Duodenal mucosa (tissue), 2 donors: Measurements from ENCODE around the gene AGFG2.
"Not testable (repeated sequence)": the region's sequence is repeated elsewhere in the genome, so short reads cannot be mapped to it uniquely, and the experiment has no call there.

ENCODE experiments used
- H3K27ac ChIP-seq: one replicate; pipeline ENCODE4 v1.7.0; 2013; ENCODE audit warnings: low read depth, low read length
- H3K27me3 ChIP-seq, 2 donors: one replicate each; pipeline ENCODE4 v1.7.0; 2013; ENCODE audit warnings: low read length in 2 of 2, control low read depth in 1 of 2; ENCODE audit not compliant: insufficient read depth in 2 of 2, control insufficient read depth in 1 of 2
- H3K36me3 ChIP-seq, 2 donors: one replicate each; pipeline ENCODE4 v1.7.0; 2013; ENCODE audit warnings: low read length in 2 of 2, control low read depth in 1 of 2; ENCODE audit not compliant: insufficient read depth in 2 of 2, control insufficient read depth in 1 of 2
- H3K4me1 ChIP-seq, 2 donors: one replicate each; pipeline ENCODE4 v1.7.0; 2013; ENCODE audit warnings: low read length in 2 of 2, control low read depth in 1 of 2; ENCODE audit not compliant: insufficient read depth in 2 of 2, control insufficient read depth in 1 of 2
- H3K4me3 ChIP-seq, 2 donors: one replicate each; pipeline ENCODE4 v1.7.0; 2013; ENCODE audit warnings: low read length in 2 of 2, low read depth in 1 of 2
- H3K9ac ChIP-seq, 2 donors: one replicate each; pipeline ENCODE4 v1.7.0; 2013; ENCODE audit warnings: low read length in 2 of 2, low read depth in 1 of 2
- H3K9me3 ChIP-seq, 2 donors: one replicate each; pipeline ENCODE4 v1.7.0; 2013; ENCODE audit warnings: low read length in 2 of 2, control low read depth in 1 of 2; ENCODE audit not compliant: control insufficient read depth in 1 of 2

AGFG2 gene

DNA sequence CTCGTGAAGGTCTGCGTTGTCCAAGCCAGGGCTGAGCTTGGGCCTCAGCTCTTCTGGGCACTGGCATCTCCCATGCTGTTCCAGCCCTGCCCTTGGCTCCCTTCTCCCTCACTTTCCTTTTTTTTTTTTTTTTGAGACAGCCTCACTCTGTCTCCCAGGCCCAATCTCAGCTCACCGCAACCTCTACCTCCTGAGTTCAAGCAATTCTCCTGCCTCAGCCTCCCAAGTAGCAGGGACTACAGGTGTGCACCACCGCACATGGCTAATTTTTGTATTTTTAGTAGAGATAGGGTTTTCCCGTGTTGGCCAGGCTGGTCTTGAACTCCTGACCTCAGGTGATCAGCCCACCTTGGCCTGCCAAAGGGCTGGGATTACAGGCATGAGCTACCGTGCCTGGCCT lies 25.4 kb downstream of the AGFG2 start:
- H3K27ac ChIP-seq, result not testable (repeated sequence)
- peaks cover 13 to 49% of the 10 kb centered on the region in 2 donors for H3K36me3 ChIP-seq
- peaks cover 19 to 21% of the 10 kb centered on the region in 2 donors for H3K4me1 ChIP-seq

DNA sequence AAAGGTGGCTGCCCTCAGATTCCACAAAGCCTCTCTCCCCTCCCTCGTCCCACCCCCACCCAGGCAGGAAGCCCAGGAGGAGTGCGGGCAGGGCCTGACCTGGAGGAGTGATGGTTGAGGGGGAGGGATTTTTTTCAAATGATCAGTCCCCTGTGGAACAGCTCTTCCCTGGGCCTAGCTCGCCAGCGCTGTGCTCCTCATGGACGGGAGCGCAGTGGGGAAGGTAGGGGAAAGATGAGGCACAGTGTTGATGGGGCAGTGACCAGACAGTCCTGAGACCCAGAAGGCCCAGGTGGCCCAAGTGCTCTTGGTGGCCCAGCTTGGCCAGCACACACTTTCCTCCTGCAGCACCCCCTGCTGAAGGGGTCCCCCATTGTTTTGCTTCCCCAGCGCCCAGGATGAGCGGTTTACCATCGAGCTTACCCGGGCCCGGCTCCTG lies 26.1 kb downstream of the AGFG2 start:
- peaks cover 13 to 46% of the 10 kb centered on the region in 2 donors for H3K36me3 ChIP-seq
- H3K27ac ChIP-seq, result no peak overlapping the region
- H3K9ac ChIP-seq, result no peak overlapping the region
- no peaks in the 10 kb centered on the region for H3K27me3 ChIP-seq
- H3K4me1 ChIP-seq, result peaks cover 24% of the 10 kb centered on the region in 2 donors
- no peak overlapping the region for H3K4me3 ChIP-seq
- H3K9me3 ChIP-seq, result no peaks in the 10 kb centered on the region

More for the DNA sequence above, 25.4 kb downstream of the AGFG2 start:
- H3K27me3 ChIP-seq, H3K9ac ChIP-seq, H3K4me3 ChIP-seq, H3K9me3 ChIP-seq: not testable (repeated sequence)

DNA sequence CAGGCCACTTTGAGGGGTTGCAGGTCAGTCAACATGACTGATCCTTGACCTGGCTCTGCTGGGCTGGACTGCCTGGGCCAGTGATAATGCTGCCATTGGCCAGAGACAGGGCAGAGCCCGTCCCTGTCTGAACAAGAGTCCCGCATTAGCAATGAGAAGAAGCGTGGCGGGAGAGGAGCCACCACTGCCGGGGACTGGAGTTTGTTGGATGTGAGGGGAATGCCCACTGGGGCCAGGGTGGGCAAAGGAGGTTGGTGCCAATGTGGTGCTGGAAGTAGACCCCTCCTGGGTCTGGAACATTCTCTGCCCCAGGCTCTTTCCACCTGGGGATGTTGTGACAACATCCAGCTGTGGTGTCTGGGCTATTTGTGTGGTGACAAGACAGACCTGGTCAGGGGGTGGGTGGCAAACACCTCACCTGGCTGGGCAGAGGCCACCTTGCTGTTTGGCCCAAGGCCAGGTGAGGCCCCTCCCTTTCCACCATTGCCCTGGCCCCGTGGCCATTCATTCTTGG lies 27.1 kb downstream of the AGFG2 start:
- Histone ChIP-seq H3K27me3 (no peaks in the 10 kb centered on the region), H3K9ac (no peak overlapping the region), H3K27ac (no peak overlapping the region), H3K4me1 (peaks cover 29 to 33% of the 10 kb centered on the region in 2 donors), H3K36me3 (peaks cover 13 to 42% of the 10 kb centered on the region in 2 donors), H3K4me3 (no peak overlapping the region), H3K9me3 (no peaks in the 10 kb centered on the region)

DNA sequence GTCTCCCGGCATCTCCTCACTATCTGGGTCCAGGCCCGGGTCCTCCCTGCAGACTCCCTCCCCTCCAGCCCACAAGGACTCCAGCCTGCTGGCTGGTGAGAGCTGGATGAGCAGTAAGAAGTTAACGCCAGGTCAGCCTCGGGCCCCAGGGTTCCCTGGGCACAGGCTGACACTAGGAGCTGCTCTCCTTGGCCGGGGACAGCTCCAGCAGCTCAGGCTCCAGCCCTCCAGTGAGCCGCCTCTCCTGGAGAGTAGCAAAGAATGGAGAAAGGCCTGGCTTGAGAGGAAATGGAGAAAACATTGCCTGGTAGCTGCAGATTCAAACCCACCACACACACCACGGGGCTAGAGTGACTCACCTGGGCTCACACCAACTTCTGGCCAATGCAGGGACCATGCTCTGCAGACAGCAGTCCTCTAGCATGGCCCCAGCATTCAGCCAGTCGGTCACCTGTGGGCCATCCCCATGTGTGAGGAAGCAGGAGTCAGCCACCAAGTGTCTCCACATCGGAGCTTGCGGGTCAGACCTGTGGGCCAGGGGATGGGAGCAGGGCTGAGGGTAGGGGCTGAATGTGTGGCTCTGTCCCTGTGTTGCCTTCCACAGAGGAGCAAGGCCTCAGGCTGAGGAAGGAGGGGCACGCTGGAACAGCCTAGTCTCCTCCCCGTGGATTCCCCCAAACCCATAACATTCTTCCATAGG lies 28.2 kb downstream of the AGFG2 start:
- peaks cover 13 to 31% of the 10 kb centered on the region in 2 donors for H3K36me3 ChIP-seq
- H3K9ac ChIP-seq, result no peak overlapping the region
- no peak overlapping the region for H3K4me3 ChIP-seq
- no peak overlapping the region for H3K27ac ChIP-seq
- no peaks in the 10 kb centered on the region for H3K27me3 ChIP-seq
- no peaks in the 10 kb centered on the region for H3K9me3 ChIP-seq
- peaks cover 33 to 37% of the 10 kb centered on the region in 2 donors for H3K4me1 ChIP-seq

DNA sequence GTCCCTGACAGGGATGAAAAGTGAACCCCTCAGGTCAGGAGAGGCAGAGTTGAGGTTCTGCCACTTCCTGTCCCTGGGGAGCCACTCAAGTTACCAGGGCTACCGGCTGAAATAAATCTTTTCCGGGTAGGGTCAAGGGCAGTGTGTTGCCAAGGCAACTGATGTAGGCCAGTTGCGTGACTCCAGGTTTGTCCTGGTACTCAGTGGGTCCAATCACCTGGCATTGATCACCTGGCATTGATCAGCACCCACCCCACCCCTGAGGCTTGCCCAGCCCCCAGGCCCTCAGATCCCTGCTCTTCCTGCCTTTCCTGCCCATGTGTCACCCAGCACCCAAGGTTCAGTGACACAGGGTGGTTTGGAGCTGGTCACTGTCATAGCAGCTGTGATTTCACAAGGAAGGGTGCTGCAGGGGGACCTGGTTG lies 28.8 kb downstream of the AGFG2 start:
- peaks cover 12 to 26% of the 10 kb centered on the region in 2 donors for H3K36me3 ChIP-seq
- H3K9me3 ChIP-seq, result no peaks in the 10 kb centered on the region
- peaks cover 33 to 37% of the 10 kb centered on the region in 2 donors for H3K4me1 ChIP-seq
- no peaks in the 10 kb centered on the region for H3K27me3 ChIP-seq
- H3K27ac ChIP-seq, result no peak overlapping the region
- H3K9ac ChIP-seq, result no peak overlapping the region
- no peak overlapping the region for H3K4me3 ChIP-seq

DNA sequence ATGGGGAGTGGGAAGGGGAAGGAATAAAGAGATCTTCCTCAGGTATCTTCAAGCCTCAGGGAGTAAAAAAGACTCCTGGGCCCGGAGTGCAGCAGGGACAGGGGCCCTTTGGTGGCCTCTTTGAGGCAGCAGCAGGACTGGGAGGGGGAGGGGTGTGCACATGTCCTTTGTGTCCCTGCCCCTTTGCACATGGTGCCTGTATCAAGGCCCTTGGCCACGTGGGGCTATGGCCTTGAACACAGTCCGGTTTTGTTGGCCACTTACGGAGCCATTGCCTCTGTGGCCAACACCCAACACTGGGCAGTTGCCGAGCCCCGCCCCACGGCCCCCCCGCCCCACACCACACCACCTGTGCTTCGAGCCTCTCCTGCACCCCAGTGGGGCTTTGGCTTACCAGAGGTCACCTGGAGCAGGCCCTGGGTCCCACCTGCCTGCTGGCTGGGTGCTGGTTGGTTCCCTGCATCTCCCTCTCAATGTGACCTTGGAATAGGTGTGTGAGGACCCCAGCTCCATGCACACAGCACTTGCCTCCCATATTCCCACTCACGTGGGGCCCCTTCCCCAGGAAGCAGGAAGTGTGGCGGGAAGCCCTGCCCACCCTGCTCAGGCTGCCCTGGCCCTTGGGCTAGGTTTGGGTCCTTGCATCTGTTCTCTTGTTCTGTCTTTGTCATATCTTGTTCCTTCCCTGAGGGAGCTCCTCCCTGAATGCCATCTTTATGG lies 29.3 kb downstream of the AGFG2 start:
- no peak overlapping the region for H3K27ac ChIP-seq
- no peaks in the 10 kb centered on the region for H3K9me3 ChIP-seq
- no peak overlapping the region for H3K9ac ChIP-seq
- peaks cover 33 to 37% of the 10 kb centered on the region in 2 donors for H3K4me1 ChIP-seq
- H3K36me3 ChIP-seq, result peaks cover 7 to 20% of the 10 kb centered on the region in 2 donors
- no peak overlapping the region for H3K4me3 ChIP-seq
- H3K27me3 ChIP-seq, result no peaks in the 10 kb centered on the region

DNA sequence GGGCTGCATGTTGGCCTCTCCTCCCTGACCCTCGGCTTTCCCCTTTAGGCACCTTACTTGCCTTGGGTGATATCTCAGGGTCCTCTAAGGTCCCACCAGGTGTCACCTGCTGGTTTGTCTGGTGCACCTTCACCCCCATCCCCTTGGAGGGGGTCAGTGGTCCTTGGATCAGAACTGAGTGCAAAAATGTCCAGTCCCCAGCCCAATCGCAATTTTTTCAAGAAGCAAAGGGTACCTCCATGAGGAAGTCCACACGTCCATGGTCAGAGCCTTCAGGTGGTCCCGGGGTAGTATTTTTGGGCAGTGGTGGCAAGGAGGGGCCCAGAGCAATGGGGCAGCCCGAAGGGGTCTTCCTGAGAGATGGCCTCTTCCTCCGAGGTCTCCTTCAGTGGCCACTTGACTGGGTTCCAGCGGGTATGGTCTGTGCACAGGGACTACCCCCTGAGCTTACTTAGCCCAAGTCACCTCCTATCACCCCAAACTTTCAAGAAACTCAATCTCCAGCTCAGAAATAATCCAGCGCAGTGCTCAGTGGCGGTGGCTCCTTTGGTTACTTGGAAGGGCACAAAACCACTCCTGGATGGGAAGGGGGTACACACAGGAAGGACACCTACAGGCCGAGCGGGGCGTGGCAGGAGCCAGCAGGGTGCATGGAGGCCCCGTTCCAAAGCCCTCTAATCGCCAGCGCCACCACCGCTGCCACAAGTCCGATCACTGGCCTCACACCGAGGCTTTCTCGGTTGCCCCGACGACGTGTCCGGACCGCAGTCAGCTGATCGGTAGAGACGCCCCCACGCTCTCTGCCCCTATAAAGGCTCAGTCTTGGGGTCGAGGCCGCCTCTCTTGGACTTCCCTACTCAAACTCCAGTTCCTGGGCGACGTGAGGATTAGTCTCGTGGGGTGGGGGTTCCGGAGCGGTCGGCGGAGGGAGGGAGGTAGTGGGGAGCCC lies 30.2 kb downstream of the AGFG2 start:
- H3K27me3 ChIP-seq, result no peaks in the 10 kb centered on the region
- H3K9me3 ChIP-seq, result no peaks in the 10 kb centered on the region
- peak overlapping the region in 1 of 2 donors; percentile 18 for H3K9ac ChIP-seq
- peaks cover 4 to 16% of the 10 kb centered on the region in 2 donors for H3K36me3 ChIP-seq
- no peak overlapping the region for H3K27ac ChIP-seq
- peak overlapping the region; percentile 62 to 63 for H3K4me3 ChIP-seq
- H3K4me1 ChIP-seq, result peaks cover 33 to 37% of the 10 kb centered on the region in 2 donors

DNA sequence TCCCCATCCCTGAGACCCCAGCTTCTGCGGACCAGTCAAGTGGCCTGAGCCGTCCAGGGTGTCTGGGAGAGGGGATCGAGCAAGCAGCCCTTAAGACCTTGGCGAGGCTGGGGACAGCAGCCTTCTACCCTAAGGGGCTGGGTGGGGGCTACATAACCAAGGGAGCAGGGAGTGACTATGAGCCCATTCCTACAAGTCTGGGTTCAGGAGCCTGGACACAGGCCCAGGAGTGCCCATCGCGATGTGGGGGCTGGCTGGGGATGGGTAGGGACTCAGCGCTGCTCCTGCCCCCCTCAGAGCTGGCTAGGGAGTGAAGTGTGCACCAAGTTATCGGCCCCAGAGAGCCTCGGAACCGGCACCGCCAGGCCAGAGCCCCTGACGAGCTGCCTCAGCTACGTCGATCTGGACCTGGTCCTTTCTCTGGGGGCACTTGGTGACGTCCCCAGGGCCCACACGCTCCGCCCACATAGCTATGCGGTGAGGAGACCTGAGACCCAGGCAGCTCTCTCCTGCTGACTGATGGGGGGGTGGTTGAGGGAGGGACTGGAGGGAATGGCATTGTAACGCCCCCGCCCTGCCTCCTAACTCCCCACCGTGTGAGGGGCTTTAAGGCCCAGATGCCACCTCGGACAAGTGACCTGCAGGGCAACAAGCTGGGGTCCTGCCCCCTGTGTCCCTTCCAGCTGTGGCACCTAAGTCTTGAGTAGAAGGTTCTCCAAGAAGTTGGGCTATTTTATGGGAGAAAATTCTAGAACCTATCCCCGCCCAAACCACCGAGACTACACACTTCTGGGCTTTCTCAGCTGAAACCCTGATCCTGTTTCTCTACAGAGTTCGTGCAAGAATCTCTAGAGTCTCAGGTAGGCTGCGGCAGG lies 32.2 kb downstream of the AGFG2 start:
- no peak overlapping the region for H3K4me3 ChIP-seq
- H3K9ac ChIP-seq, result no peak overlapping the region
- no peaks in the 10 kb centered on the region for H3K27me3 ChIP-seq
- H3K27ac ChIP-seq, result no peak overlapping the region
- H3K4me1 ChIP-seq, result peaks cover 33 to 37% of the 10 kb centered on the region in 2 donors
- no peaks in the 10 kb centered on the region for H3K9me3 ChIP-seq
- peaks cover 1 to 16% of the 10 kb centered on the region in 2 donors for H3K36me3 ChIP-seq

DNA sequence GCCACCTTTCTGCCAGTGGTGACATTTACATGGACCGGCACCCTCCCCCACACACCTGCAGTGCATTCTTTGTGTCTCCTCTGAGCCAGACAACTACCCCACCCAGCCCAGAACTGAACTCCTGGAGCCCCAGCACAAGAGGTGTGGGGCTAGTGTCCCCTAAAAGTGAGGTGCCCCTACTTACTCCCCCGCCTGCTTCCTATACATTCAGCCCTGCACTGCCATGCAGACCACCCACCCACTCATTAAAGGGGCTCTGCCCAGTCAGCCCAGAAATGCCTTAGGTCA lies 32.8 kb downstream of the AGFG2 start:
- Histone ChIP-seq H3K4me1 (peaks cover 33 to 37% of the 10 kb centered on the region in 2 donors), H3K27ac (no peak overlapping the region), H3K36me3 (peaks cover 7 to 19% of the 10 kb centered on the region in 2 donors), H3K4me3 (no peak overlapping the region), H3K9me3 (no peaks in the 10 kb centered on the region), H3K9ac (no peak overlapping the region), H3K27me3 (no peaks in the 10 kb centered on the region)
